GM21390 (cell line): ENCODE measurements around the gene ACOX1.

Experiments used
- ATAC-seq: cut with Tn5 transposase; IDR thresholded peaks from one replicate; pipeline ENCODE4 v1.9.1; 2021; ENCODE audit not compliant: unreplicated experiment

Gene ACOX1

DNA sequence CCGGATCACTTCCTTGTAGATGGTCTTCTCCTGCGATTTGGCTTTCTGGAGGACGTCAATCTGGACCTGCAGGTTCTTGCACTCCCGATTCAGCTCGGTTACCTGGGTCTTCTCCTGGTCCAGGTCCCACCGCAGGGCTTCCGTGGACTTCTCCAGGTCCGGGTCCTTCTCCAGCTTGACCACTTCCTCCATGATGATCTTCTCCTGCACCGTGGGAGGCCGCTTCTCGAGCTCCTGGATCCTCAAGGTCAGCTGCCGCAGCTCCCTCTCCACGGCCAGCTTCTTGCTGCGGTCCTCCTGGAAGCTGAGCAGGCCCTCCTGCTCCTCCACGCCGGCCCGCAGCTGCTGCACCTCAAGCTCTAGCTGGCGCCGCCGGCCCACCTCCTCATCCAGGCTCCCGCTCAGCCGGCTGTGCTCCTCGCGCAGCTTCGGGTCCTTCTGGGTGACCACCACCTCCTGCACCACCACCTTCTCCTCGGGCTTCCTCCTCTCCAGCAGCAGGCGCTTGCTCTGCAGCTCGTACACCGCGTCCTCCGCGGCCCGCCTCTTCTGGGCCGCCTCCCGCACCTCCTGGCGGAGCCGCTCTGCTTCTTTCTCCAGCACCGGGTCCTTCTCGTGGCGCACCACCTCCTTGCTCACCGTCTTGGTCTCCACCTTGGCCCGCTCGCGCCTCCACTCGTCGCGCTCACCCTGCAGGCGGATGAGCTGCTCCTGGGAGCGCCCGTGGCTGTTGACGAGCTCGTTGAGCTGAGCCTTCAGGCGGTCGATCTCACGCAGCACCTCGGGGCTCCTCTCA, 29.9 kb upstream of the ACOX1 start:
- no peak for ATAC-seq

GRCh38 chr17:76008208-76008607, 29.2 kb upstream of the ACOX1 start:
- no peak for ATAC-seq

DNA sequence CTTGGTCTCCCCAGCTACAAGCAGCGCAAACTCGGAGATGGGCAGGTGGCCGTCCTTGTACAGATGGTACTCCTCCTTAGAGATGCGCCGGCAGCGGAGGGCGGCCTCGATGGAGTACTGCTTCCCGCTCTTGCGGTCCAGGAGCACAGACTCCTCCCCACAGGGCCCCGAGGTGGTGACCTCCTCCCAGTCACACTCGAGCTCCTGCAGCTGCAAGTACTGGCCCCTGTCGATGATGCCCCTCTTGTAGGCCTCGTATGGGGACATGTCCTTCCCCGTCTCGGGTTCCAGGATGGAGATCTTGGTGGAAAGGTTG, 28.8 kb upstream of the ACOX1 start:
- ATAC-seq = no peak

DNA sequence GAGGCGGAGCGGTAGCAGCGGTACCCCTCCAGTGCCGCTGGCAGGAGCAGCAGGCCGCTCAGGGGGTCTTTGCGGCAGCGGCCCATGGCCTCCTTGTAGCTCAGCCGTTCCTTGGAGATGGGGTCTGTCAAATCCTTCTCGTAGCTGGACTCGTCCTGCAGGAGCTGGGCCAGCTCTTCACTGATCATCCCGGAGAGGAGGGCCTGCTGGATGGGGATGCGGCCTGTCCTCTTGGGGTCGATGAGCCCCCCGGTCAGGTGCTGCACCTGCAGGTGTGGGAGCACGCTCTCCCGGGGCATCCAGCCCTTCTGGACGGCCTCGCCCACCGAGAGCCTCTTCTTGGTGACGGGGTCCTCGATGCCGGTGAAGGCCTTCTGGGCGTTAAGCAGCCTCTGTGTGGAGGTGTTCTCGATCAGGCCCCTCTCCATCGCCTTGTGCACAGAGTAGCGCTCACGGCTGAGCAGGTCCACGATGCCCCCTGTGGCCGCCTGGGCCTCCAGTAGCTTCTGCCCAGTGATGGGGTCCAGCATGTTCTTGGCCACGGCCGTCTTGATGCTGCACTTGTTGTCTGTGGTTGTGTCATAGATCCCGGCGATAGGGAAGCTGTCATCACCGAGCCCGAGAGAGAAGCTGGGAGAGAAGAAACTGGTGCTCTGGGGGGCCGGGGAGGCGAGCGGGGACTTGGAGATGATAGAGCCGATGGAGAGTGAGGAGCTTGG, 28.3 kb upstream of the ACOX1 start:
- ATAC-seq = no peak

- no peak for ATAC-seq
Observed at GRCh38 chr17:76005263-76006149, 26.5 kb upstream of the ACOX1 start.

DNA sequence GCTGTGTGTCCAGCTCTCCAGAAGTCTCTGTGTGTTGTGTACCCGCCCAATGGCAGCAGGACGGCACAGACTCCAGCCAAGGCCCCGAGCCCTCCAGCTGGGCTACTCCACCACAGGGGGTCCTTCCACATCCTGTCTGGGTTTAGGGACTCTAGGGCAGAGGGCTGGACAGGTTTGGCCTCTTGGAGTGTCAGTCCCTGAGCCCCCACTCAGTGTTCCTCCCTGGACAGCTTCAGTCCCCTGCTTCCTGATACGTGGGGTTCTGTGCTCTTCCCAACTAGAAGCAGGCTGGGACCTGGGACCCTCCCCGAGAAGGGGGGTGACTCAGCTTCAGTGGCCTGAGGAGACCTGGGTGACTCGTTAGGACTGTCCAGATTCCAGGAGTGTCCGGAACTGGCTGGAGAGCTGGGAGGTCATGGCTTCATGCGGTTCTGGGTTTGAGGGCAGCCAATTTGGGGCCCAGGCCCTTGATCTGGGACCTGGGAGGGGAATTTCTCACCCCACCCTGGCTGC, 25.8 kb upstream of the ACOX1 start:
- no peak for ATAC-seq

GRCh38 chr17:76003915-76004314, 24.9 kb upstream of the ACOX1 start:
- ATAC-seq = no peak

- ATAC-seq = no peak
Observed at GRCh38 chr17:76002100-76002499, 23.1 kb upstream of the ACOX1 start.

DNA sequence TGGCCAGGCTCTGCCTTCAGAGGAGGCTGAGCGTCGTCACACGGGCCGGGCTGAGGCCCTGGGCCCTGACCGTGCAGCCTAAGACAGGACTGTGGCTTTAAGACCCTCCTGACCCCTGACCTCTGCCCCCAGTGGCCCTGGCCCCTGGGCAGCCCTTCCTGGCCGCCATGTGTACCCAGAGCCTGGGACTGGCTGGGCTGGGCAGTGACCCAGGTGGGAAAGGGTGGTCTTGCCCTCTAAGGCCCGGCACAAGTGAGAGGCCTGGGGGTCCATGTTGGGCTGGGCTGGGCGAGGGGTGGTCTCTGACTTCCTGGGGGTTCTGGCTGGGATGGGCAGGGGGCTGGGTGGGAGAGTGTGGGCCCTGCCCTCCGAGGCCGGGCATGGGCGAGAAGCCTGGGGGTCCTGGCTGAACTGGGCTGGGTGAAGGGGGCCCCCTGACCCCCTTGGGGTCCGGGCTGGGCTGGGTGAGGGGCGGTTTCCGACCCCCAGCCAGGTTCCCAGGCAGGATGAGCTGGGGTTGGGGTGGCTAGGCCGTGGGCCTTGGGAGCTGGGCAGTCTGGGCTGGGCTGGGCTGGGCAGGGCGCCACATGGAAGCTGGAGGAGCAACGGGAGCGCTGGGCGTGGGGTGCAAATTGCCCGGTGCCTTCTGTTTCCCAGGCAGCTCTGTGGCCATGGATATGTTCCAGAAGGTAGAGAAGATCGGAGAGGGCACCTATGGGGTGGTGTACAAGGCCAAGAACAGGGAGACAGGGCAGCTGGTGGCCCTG, 22.0 kb upstream of the ACOX1 start, which contains the start of gene CDK3:
CDK3 (plus strand) TSS at position 101 of the 767 bp plus-strand sequence; CDS start at position 672, 571 bp downstream.
- ATAC-seq = no peak

- ATAC-seq = no peak
Observed at GRCh38 chr17:76000016-76000754, 21.2 kb upstream of the ACOX1 start.

- ATAC-seq = no peak
Observed at GRCh38 chr17:75998327-75998795, 19.4 kb upstream of the ACOX1 start.

GRCh38 chr17:75996665-75997590, 18.0 kb upstream of the ACOX1 start:
- no peak for ATAC-seq

DNA sequence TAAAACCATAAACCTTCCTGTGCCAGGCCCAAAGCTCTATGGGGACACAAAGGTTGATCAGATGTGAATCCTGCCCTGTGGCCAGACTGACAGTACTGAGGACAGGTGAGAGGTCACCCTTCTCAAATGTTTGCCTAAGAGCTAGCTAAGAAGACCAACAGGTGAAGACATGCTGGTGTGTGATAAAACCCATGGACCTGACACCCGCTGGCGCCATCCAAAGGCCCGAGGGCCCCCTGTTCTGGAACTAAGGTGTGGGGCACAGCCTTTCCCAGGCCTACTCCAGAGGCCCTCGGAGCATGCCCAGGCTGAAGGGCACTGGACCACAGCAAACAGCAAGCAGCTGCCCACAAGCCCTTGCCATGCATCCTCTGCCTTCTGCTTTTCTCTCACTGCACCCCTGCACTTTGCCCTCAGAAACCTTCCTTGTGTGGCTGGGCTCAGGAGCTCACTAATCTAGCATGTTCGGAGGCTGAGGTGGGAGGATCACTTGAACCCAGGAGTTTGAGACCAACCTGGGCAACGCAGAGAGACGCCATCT, 16.5 kb upstream of the ACOX1 start:
- no peak for ATAC-seq

DNA sequence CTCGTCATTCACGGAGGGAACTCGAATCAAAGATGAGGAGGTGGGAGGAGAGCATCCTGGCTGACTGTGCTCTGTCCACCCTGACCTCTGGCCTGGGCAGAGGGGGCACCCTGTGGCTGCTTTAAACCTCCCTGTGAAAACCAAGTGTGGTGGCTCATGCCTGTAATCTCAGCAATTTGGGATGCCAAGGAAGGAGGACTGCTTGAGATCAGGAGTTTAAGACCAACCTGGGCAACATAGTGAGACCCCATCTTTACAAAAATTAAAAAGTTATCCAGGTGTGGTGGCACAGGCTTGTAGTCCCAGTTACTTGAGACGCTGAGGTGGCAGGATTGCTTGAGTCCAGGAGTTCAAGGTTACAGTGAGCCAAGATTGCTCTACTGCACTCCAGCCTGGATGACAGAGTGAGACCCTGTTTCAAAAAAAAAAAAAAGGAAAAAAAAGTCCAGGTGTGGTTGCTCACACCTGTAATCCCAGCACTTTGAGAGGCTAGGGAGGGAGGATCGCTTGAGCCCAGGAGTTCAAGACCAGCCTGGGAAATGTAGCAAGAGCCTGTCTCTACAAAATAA, 15.9 kb upstream of the ACOX1 start:
- no peak for ATAC-seq

GRCh38 chr17:75991396-75991795, 12.4 kb upstream of the ACOX1 start:
- ATAC-seq = no peak

GRCh38 chr17:75987041-75987440, 8.1 kb upstream of the ACOX1 start:
- ATAC-seq = no peak

DNA sequence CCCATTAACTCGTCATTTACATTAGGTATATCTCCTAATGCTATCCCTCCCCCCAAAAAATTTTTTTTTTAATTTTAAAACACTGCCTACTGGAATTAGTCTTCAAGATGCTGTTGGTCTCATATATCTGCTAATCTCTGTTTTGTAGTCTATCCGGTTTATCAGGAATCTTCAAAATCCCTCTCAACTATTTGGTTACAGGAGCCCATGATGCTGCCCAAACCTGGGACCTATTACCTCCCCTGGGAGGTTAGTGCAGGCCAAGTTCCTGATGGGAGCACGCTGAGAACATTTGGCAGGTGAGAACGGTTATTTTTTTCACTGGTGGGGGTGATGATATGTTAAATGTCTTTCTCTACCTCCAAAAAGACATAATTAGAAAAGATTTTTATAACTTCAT, 7.0 kb upstream of the ACOX1 start:
- ATAC-seq = no peak
